BLaER1 (cell line): Measurements from ENCODE around the gene RANBP17.
"Not testable (repeated sequence)": the region's sequence is repeated elsewhere in the genome, so short reads cannot be mapped to it uniquely, and the experiment has no call there.

Source experiments
- H3K27ac ChIP-seq: shearing (Covaris generic); formaldehyde crosslinking; 2 replicates; pipeline ENCODE4 v1.8.1; 2022
- H3K27me3 ChIP-seq: shearing (Covaris generic); formaldehyde crosslinking; 2 replicates; pipeline ENCODE4 v1.8.1; 2022
- H3K36me3 ChIP-seq: shearing (Covaris generic); formaldehyde crosslinking; 2 replicates; pipeline ENCODE4 v1.8.1; 2022
- H3K4me1 ChIP-seq: shearing (Covaris generic); formaldehyde crosslinking; 2 replicates; pipeline ENCODE4 v1.8.1; 2022
- H3K4me2 ChIP-seq: shearing (Covaris generic); formaldehyde crosslinking; 2 replicates; pipeline ENCODE4 v1.8.1; 2022
- H3K4me3 ChIP-seq: shearing (Covaris generic); formaldehyde crosslinking; 2 replicates; pipeline ENCODE4 v1.8.1; 2022
- H3K9ac ChIP-seq: shearing (Covaris generic); formaldehyde crosslinking; 2 replicates; pipeline ENCODE4 v1.8.1; 2022
- H3K9me3 ChIP-seq: shearing (Covaris generic); formaldehyde crosslinking; 2 replicates; pipeline ENCODE4 v1.8.1; 2022
- H4K20me1 ChIP-seq: shearing (Covaris generic); formaldehyde crosslinking; 2 replicates; pipeline ENCODE4 v1.8.1; 2022
- Cebpa-rat ChIP-seq: shearing (Covaris generic); IDR thresholded peaks from 2 replicates; pipeline ENCODE4 v1.8.1; 2022

Gene RANBP17

DNA sequence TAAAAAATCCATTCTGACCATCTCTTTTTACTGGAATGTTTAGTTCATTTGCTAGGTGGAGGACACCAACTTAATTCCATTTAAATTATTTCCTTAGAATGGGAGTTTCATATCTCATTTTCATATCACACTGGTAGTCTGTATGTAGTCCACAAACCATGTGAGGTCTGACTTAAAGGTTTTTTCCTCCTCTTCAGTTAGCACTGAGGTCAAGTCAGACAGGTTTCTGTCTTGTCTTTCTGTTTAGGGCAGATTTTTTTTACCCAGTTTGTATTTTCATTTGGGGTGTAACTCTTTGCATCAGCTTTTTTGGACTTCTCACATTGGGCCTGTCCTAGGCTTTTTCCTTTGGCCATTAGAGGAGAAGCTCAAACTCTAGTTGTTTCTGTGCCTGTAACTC is 75.3 kb downstream of the RANBP17 start:
- Histone ChIP-seq H3K9me3 (peaks cover 8% of the 10 kb centered on the region; the same call in 1 of the 2 replicates), H3K36me3 (no peaks in the 10 kb centered on the region), H3K4me2 (no peak overlapping the region), H3K4me1 (no peaks in the 10 kb centered on the region), H3K4me3 (no peak overlapping the region), H3K9ac (no peak overlapping the region), H3K27me3 (no peaks in the 10 kb centered on the region), H3K27ac (no peak overlapping the region), H4K20me1 (no peaks in the 10 kb centered on the region)
- no peak for TF ChIP-seq Cebpa-rat

DNA sequence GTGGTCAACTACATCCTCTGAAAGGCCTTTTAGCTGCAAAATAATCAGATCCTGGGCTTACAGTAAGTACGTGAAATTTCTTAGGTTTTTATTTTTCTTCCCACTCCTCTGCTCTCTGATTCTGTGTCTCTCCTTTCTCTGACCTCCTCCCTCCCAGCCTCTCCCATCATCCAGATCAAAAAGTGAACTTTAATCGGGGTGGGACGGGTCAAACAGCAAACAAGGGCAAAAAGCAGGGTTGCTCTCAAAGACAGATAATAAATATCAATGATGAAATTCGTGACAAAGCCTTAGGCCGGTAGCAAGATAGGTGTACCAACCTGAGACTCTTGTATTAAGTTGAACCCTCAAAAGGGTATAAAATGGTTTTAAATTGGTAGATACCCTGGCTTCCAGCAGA is 76.1 kb downstream of the RANBP17 start:
- H3K27me3 ChIP-seq = no peaks in the 10 kb centered on the region
- H4K20me1 ChIP-seq = no peaks in the 10 kb centered on the region
- H3K4me3 ChIP-seq = no peak overlapping the region
- no peak overlapping the region for H3K9ac ChIP-seq
- no peaks in the 10 kb centered on the region for H3K36me3 ChIP-seq
- H3K4me1 ChIP-seq = no peaks in the 10 kb centered on the region
- no peak overlapping the region for H3K4me2 ChIP-seq
- no peak overlapping the region for H3K27ac ChIP-seq
- TF ChIP-seq Cebpa-rat = no peak
- peaks cover 8% of the 10 kb centered on the region; the same call in 1 of the 2 replicates for H3K9me3 ChIP-seq

DNA sequence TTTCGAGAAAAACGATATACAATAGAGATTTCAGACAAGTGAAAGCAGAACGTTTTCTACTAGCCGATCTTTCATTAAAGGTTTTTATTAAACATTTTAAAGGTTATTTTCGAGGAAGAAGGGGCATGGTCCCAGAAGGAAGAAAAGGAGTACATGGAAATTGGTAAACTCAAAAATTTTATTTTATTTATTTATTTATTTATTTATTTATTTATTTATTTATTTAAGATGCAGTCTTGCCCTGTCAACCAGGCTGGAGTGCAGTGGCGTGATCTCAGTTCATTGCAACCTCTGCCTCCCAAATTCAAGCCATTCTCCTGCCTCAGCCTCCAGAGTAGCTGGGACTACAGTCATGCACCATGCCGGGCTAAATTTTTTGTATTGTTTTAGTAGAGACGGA is 77.4 kb downstream of the RANBP17 start:
- Histone ChIP-seq H3K27me3 (no peaks in the 10 kb centered on the region), H3K9me3 (peaks cover 8% of the 10 kb centered on the region; the same call in 1 of the 2 replicates), H3K4me3 (no peak overlapping the region), H3K4me2 (no peak overlapping the region), H4K20me1 (no peaks in the 10 kb centered on the region), H3K4me1 (no peaks in the 10 kb centered on the region), H3K27ac (no peak overlapping the region), H3K36me3 (no peaks in the 10 kb centered on the region), H3K9ac (no peak overlapping the region)
- no peak for TF ChIP-seq Cebpa-rat

DNA sequence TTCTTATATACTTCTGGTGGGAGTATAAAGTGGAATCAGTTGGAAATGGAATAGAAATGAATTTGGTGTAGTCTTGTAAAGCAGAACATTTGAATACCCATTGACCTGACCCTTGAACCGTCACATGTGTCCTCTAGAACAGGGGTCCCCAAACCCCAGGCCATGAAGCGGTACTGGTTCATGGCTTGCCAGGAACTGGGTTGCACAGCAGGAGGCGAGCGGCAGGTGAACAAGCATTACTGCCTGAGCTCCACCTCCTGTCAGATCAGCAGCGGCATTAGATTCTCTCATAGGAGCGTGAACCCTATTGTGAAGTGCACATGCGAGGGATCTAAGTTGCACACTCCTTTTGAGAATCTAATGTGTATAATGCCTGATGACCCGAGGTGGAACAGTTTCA is 80.0 kb downstream of the RANBP17 start:
- no peak overlapping the region for H3K9ac ChIP-seq
- no peaks in the 10 kb centered on the region for H3K27me3 ChIP-seq
- no peaks in the 10 kb centered on the region for H4K20me1 ChIP-seq
- peaks cover 4% of the 10 kb centered on the region; the same call in 1 of the 2 replicates for H3K9me3 ChIP-seq
- no peak overlapping the region for H3K4me3 ChIP-seq
- no peaks in the 10 kb centered on the region for H3K4me1 ChIP-seq
- no peak overlapping the region for H3K27ac ChIP-seq
- H3K36me3 ChIP-seq = no peaks in the 10 kb centered on the region
- TF ChIP-seq Cebpa-rat = no peak
- H3K4me2 ChIP-seq = no peak overlapping the region

DNA sequence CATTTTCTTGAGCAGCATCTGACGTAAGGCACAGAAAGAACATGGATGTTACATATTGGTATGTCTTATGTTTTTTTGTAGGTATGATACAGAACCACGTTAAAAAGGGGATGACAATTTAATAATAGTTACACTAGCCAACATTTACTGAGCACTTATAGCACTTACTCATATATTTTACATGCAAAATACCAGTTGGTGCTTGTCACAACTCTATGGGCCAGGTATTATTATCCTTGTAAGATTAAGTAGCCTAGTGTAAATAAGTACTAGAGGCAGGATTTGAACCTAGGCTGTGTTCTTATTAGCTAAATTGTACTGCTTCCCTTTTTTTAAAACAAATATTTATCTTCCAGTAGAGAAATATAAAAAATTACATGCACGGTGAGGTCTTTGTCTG is 83.5 kb downstream of the RANBP17 start:
- H3K27me3 ChIP-seq = no peaks in the 10 kb centered on the region
- H3K4me2 ChIP-seq = no peak overlapping the region
- no peaks in the 10 kb centered on the region for H3K36me3 ChIP-seq
- H4K20me1 ChIP-seq = no peaks in the 10 kb centered on the region
- H3K27ac ChIP-seq = no peak overlapping the region
- no peaks in the 10 kb centered on the region for H3K9me3 ChIP-seq
- H3K4me1 ChIP-seq = no peaks in the 10 kb centered on the region
- TF ChIP-seq Cebpa-rat = no peak
- no peak overlapping the region for H3K4me3 ChIP-seq
- no peak overlapping the region for H3K9ac ChIP-seq

DNA sequence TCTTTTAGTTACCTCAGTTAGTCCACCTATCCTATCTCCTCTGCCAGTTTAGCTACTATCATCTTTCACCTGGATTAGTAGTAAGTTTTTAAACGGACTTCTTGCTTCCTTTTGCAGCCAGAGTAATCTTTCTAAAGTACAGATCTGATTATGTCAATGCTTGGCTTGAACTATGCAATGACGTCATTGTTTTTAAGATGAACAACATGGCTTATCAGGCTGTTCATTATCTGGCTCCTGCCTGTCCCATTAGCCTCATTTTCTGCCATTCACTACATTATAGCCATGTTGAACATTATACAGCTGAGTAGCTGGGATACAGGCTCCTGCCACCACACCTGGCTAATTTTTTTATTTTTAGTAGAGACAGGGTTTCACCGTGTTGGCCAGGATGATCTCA is 98.7 kb downstream of the RANBP17 start:
- no peak overlapping the region for H3K4me3 ChIP-seq
- H4K20me1 ChIP-seq = no peaks in the 10 kb centered on the region
- no peak overlapping the region for H3K4me2 ChIP-seq
- H3K4me1 ChIP-seq = no peaks in the 10 kb centered on the region
- no peaks in the 10 kb centered on the region for H3K36me3 ChIP-seq
- no peaks in the 10 kb centered on the region for H3K27me3 ChIP-seq
- TF ChIP-seq Cebpa-rat = no peak
- H3K9me3 ChIP-seq = no peaks in the 10 kb centered on the region
- no peak overlapping the region for H3K9ac ChIP-seq
- no peak overlapping the region for H3K27ac ChIP-seq

DNA sequence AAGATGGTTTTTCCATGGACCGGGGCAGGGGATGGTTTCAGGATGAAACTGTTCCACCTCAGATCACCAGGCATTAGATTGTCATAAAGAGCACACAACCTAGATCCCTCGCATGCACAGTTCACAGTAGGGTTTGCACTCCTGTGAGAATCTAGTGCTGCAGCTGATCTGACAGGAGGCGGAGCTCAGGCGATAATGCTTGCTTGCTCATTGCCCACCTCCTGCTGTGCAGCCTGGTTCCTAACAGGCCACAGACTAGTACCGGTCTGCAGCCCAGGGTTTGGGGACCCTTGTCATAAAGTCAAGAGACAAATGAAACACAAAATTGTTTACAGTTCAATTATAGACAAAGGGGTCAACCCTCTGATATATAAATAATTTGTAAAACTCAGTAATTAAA is 101.7 kb downstream of the RANBP17 start:
- H3K4me3 ChIP-seq = no peak overlapping the region
- no peak for TF ChIP-seq Cebpa-rat
- no peaks in the 10 kb centered on the region for H3K36me3 ChIP-seq
- no peak overlapping the region for H3K4me2 ChIP-seq
- H3K27me3 ChIP-seq = no peaks in the 10 kb centered on the region
- no peak overlapping the region for H3K9ac ChIP-seq
- no peaks in the 10 kb centered on the region for H4K20me1 ChIP-seq
- H3K9me3 ChIP-seq = no peaks in the 10 kb centered on the region
- H3K4me1 ChIP-seq = no peaks in the 10 kb centered on the region
- H3K27ac ChIP-seq = no peak overlapping the region

DNA sequence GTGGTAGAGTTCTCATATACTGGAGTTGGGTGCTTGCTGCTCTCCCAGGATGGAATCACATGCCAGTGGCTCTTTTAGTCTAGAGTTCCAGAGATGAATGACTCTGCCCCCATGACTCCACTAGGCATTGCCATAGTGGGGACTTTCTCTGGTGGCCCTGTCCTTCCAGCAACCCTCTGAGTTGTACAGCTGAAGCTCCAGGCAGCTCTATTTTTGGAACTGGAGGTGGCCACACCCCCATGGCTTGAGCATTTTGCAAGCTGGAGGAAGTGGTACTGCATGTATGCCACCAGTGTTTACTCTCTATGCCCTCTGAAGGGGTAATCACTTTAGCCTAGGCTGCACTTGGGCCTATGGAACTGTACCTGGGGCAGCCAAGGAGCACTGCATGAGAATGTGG is 112.6 kb downstream of the RANBP17 start:
- Histone ChIP-seq H3K9me3 (peaks cover 7% of the 10 kb centered on the region), H3K4me2 (no peak overlapping the region), H4K20me1 (no peaks in the 10 kb centered on the region), H3K9ac (no peak overlapping the region), H3K27me3 (no peaks in the 10 kb centered on the region), H3K27ac (no peak overlapping the region), H3K4me1 (no peaks in the 10 kb centered on the region), H3K4me3 (no peak overlapping the region), H3K36me3 (no peaks in the 10 kb centered on the region)
- TF ChIP-seq Cebpa-rat = no peak

DNA sequence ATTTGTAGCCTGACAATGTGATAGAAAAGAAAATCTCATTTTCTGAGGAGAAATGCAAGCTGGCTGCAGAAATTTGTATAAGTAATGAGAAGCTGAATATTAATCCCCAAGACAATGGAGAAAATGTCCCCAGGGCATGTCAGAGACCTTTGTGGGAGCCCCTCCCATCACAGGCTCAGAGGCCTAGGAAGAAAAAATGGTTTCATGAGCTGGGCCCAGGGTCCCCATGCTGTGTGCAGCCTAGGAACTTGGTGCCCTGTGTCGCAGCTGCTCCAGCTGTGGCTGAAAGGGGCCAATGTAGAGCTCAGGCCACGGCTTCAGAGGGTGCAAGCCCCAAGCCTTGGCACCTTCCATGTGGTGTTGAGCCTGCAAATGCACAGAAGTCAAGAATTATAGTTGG is 118.4 kb downstream of the RANBP17 start:
- not testable (repeated sequence) for H3K36me3 ChIP-seq, H3K4me2 ChIP-seq, H3K4me1 ChIP-seq, H3K27me3 ChIP-seq, H4K20me1 ChIP-seq, H3K4me3 ChIP-seq, H3K27ac ChIP-seq, H3K9ac ChIP-seq
- H3K9me3 ChIP-seq = peaks cover 32% of the 10 kb centered on the region

DNA sequence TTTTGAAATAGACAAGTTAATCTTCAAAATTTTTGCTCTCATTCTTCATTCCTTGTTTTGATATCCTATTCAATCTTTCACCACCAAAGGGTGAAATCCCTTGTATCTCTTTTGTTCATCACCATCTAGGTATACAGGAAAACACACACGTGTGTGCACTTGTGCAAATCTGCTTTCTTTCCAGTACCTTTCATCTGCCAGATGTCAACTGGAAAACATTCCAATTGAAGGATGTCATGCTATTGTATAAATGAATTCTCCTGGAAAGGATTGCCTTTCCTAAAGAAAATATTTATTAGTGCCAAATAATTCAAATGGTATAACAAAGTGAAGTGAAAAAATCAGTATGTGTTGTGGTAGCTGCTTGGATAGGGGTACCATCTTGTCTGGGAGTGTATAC is 123.7 kb downstream of the RANBP17 start:
- Histone ChIP-seq H3K4me3 (no peak overlapping the region), H3K9ac (no peak overlapping the region), H3K36me3 (no peaks in the 10 kb centered on the region), H3K27ac (no peak overlapping the region), H3K27me3 (no peaks in the 10 kb centered on the region), H3K4me1 (no peaks in the 10 kb centered on the region), H3K4me2 (no peak overlapping the region), H3K9me3 (peaks cover 16% of the 10 kb centered on the region), H4K20me1 (no peaks in the 10 kb centered on the region)
- no peak for TF ChIP-seq Cebpa-rat

DNA sequence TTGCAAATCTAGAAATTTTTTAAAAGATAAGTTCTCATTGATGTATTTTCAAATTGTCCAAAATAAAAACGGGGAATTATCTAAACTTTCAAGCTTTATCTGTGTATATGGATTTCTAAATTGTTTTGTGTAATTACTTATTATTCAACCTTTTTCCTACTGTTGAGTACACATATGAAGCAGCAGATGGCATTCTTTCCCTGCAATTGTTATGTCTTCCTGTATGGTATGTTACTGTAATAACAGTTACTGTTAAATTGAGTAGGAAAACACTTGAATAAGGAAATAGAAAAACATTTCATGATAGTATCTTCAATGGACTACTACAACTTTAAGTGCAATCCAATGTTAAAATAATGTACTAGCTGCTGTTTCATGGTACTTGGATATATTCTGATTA is 124.8 kb downstream of the RANBP17 start:
- Histone ChIP-seq H3K36me3 (no peaks in the 10 kb centered on the region), H3K4me1 (no peaks in the 10 kb centered on the region), H3K27me3 (no peaks in the 10 kb centered on the region), H3K4me3 (no peak overlapping the region), H3K4me2 (no peak overlapping the region), H3K9me3 (peaks cover 4% of the 10 kb centered on the region), H4K20me1 (no peaks in the 10 kb centered on the region), H3K27ac (no peak overlapping the region), H3K9ac (no peak overlapping the region)
- no peak for TF ChIP-seq Cebpa-rat
